Adrenal gland (tissue), 5 donors: ENCODE data around the gene TSPEAR.

Experiments
- POLR2A ChIP-seq, 2 donors: fragments of 450-650 bp; IDR thresholded peaks; one replicate each; pipeline ENCODE4 v1.6.1; 2017; ENCODE audit warnings: antibody characterized with exemption in 2 of 2, mild to moderate bottlenecking in 2 of 2, moderate library complexity in 1 of 2
- TF ChIP-seq, protein P1 (sequence below), 6 experiments: fragments of 450-650 bp in 4 of 6; fragments of 200-600 bp in 2 of 6; sonication (generic) in 1 of 6; IDR thresholded peaks; 1 replicate in 5 of 6; 2 replicates in 1 of 6; pipeline versions ENCODE4 v1.5.1 to v1.8.0; 2016 to 2021; ENCODE audit warnings: antibody characterized with exemption in 6 of 6, mild to moderate bottlenecking in 2 of 6, moderate library complexity in 1 of 6
- donor health status: DM: no; HTN: no; CAD: no.

DNA sequence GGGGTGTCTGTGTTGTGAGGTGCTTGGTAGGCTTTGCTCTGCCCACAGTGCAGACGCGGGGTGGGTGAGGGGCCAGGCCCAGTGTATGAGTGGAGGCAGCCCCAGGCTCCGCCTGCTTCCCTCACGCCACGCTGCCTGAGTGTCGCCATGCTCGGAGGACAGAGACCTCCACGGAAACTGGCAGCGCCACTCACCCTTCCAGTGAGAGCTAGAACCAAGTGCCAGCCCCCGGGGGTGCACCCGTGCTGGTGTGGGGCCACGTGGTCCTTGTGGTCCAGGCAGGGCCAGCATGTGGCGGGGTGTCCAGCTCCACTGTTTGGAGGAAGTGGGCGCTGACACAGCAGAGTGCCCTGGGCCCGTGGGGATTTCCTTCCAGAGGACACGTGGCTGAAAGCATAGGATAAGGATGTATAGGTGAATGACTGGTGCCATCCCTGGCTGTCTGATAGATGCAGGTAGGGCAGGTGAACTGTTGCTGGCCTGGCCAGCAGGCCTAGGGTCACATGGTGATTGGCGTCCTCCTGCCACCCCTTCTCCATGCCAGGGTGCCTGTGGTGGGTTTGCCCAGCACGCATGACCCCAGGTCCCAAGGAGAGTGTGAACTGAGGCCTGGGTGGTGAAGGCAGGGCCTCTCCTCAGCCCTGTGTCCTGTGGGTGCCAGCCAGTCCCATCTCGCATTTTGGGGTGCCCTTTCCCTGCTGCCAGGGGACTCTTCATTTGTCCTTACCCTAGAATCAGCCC, 252.2 kb downstream of the TSPEAR start:
- TF ChIP-seq, protein P1, sequence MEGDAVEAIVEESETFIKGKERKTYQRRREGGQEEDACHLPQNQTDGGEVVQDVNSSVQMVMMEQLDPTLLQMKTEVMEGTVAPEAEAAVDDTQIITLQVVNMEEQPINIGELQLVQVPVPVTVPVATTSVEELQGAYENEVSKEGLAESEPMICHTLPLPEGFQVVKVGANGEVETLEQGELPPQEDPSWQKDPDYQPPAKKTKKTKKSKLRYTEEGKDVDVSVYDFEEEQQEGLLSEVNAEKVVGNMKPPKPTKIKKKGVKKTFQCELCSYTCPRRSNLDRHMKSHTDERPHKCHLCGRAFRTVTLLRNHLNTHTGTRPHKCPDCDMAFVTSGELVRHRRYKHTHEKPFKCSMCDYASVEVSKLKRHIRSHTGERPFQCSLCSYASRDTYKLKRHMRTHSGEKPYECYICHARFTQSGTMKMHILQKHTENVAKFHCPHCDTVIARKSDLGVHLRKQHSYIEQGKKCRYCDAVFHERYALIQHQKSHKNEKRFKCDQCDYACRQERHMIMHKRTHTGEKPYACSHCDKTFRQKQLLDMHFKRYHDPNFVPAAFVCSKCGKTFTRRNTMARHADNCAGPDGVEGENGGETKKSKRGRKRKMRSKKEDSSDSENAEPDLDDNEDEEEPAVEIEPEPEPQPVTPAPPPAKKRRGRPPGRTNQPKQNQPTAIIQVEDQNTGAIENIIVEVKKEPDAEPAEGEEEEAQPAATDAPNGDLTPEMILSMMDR (IDR thresholded peaks at IDR 0.05) = no peak
- TF ChIP-seq POLR2A (IDR thresholded peaks at IDR 0.05) = no peak
